H7 (cell line): Measurements from ENCODE around the gene PSPN. TPM values are rescaled to one million over a fixed set of nuclear protein-coding genes. Genes with fewer than 3 reads are reported as not detected.
A peak's percentile ranks its signal among the peaks of the same experiment; 100 is the strongest.
"Not testable (repeated sequence)": the region's sequence is repeated elsewhere in the genome, so short reads cannot be mapped to it uniquely, and the experiment has no call there.

Source experiments
- DNase-seq: peaks from one replicate; pipeline ENCODE4 v3.0.0; 2012
- H3K27me3 ChIP-seq: 2 replicates; pipeline ENCODE4 v1.6.0; 2011; ENCODE audit warnings: mild to moderate bottlenecking, low read length; ENCODE audit not compliant: control insufficient read depth, insufficient read depth
- H3K36me3 ChIP-seq: replicated peaks from 2 replicates; pipeline ENCODE4 v1.5.1; 2011; ENCODE audit warnings: low read length; ENCODE audit not compliant: control insufficient read depth, insufficient read depth
- H3K4me3 ChIP-seq: 2 replicates; pipeline ENCODE4 v1.5.1; 2011; ENCODE audit warnings: low read depth, mild to moderate bottlenecking, control low read depth, low read length, moderate library complexity; ENCODE audit not compliant: insufficient read depth
- total RNA-seq: library from RNA; depleted of rRNA; stranded (reverse); fragments of >200 nt; shearing (Covaris generic); gene quantifications from 2 replicates; pipeline ENCODE4 v1.2.3, GENCODE V29; 2014

Gene PSPN
- total RNA-seq, 1 experiment from 2014 or later, result 1.4 TPM

- peak; percentile 95 for DNase-seq
- Histone ChIP-seq H3K27me3 (no peaks in the 10 kb centered on the region), H3K36me3 (0 out of 2 replicates have a peak, but pooled peaks cover 3% of the 10 kb centered on the region), H3K4me3 (peak within 1 kb of the TSS; percentile 95)
Observed at GRCh38 chr19:6372594-6373095, 3.1 kb downstream of the PSPN start, which contains the start of gene ALKBH7. Gene ALKBH7, plus strand, starts transcription at chr19:6372794. Its CDS starts 27 bp downstream, at chr19:6372821.

DNA sequence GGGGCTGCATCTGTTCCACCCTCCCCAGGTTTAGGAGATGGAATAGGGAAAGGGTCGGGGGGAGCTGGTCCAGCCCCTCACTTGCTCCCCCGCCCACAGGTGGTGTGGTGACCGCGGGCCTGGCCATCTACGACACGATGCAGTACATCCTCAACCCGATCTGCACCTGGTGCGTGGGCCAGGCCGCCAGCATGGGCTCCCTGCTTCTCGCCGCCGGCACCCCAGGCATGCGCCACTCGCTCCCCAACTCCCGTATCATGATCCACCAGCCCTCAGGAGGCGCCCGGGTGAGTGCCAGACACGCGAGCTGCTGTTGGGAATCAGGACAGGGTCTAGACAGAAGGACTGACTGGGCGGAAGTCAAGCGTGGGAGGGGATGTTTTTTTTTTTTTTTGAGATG lies 11.4 kb downstream of the PSPN start:
- no peak overlapping the region for H3K4me3 ChIP-seq
- no peaks in the 10 kb centered on the region for H3K27me3 ChIP-seq
- H3K36me3 ChIP-seq, result peaks cover 18% of the 10 kb centered on the region
- DNase-seq, result no peak

DNA sequence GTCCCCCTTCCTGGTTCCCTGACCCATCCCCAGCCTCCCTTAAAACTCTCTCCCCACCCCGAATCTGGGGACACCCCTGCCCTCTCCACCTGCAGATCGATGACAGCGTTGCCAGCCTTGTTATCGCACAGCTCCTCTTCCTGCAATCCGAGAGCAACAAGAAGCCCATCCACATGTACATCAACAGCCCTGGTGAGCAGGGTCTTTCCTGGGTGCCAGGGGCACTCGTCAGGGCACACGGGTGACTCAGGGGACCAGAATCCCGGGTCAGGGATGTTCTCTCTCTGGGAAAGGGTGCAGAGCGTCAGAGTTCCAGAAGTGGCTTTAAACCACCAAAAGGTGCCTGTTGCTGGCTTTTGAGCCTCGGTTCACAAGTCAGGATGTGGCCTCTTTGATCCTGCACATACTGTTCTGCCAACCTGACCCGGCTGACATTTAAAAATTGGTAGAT lies 13.4 kb downstream of the PSPN start:
- H3K36me3 ChIP-seq, result peaks cover 15% of the 10 kb centered on the region
- peak overlapping the region; percentile 83 for H3K4me3 ChIP-seq
- DNase-seq, result no peak
- no peaks in the 10 kb centered on the region for H3K27me3 ChIP-seq

DNA sequence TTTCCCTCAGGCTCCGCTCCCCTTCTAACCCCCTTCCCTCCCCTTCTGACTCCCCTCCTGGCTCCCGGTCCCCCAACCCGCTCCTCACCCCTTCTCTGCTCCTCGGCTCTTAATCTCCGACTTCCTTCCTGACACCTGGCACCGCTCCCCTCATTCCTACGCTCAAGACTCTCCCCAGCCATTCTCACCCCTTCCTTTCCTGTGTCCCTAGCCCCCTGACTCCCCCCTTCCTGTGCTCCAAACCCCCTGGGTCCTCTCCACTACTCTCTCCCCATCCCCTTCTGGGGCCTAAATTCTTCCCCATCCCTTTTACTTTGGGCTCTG lies 13.7 kb downstream of the PSPN start:
- H3K36me3 ChIP-seq, result peaks cover 15% of the 10 kb centered on the region
- H3K4me3 ChIP-seq, result peak overlapping the region; percentile 83
- no peaks in the 10 kb centered on the region for H3K27me3 ChIP-seq
- DNase-seq, result no peak

DNA sequence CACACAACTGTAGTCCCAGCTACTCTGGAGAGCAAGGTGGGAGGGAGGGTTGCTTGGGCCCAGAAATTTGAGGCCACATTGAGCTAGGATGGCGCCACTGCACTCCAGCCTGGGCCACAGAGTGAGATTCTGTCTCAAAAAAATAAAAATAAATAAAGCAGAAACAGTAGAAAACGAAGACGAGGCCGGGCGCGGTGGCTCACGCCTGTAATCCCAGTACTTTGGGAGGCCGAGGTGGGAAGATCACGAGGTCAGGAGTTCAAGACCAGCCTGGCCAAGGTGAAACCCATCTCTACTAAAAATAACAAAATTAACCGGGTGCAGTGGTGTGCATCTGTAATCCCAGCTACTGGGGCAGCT lies 14.9 kb downstream of the PSPN start:
- not testable (repeated sequence) for DNase-seq, H3K27me3 ChIP-seq, H3K36me3 ChIP-seq
- peak overlapping the region; percentile 20; the same call in 1 of the 2 replicates for H3K4me3 ChIP-seq

DNA sequence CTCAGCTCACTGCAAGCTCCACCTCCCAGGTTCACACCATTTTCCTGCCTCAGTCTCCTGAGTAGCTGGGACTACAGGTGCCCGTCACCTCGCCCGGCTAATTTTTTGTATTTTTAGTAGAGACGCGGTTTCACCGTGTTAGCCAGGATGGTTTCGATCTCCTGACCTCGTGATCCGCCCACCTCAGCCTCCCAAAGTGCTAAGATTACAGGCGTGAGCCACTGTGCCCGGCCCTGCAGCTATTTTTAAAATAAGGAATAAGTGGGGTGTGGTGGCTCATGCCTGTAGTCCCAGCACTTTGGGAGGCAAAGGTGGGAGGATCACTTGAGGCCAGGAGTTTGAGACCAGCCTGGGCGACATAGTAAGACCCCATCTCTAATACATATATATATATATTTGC lies 15.3 kb downstream of the PSPN start:
- not testable (repeated sequence) for DNase-seq, H3K36me3 ChIP-seq, H3K4me3 ChIP-seq, H3K27me3 ChIP-seq

DNA sequence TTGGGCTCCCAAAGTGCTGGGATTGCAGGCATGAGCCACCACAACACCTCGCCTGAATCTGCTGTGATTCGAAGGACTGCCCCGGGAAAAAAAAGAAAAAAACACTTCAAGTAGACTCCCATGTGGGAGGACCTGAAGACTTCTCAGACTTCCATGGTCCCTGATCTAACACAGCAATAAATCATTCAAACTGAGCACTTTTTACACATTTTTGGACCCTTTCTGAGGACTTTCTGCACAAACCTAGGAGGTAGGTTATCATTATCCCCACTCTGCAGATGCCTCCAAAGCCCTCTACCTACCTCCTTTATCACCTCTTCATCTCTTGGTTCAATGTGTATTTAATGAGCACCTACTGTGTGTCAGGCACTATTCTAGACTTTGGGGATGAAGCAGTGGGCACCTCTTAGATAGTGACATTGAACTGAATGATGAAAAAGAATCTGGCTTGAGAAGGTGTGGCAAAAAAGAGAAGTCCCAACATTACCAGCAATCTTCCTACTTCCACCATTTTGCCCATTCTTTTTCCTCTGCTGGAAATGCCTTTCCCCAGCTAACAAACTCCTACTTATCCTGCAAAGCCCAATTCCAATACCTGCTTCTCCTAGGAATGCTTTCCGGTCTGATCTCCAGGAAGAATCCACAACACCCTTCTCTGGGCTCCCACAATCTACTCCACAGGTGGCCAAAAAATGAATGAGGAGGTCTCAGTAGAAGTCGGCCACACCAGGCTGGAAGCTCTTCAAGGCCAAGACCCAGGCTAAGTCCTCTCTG lies 16.0 kb downstream of the PSPN start:
- no peak for DNase-seq
- Histone ChIP-seq H3K27me3 (no peaks in the 10 kb centered on the region), H3K36me3 (peaks cover 2% of the 10 kb centered on the region), H3K4me3 (no peak overlapping the region)

DNA sequence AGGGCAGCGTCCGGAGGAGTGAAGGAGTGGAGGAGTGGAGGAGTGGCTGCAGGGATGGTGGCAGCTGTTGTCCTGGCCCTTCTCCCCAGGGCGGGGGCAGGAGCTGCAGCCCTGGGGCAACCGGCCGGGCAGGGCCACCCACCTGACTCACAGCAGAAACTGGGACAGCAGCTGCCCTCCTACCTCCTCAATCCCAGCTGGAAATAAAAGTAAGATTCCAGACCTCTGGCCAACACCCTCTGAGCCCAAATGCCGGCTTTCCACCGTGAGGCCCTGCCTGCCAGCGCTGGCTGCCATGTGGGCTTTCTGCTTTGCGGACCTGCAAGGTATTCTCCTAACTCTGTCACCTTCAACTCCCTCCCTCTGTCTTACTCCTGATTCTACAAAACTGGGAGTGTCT lies 17.7 kb downstream of the PSPN start:
- peak; percentile 41 for DNase-seq

DNA sequence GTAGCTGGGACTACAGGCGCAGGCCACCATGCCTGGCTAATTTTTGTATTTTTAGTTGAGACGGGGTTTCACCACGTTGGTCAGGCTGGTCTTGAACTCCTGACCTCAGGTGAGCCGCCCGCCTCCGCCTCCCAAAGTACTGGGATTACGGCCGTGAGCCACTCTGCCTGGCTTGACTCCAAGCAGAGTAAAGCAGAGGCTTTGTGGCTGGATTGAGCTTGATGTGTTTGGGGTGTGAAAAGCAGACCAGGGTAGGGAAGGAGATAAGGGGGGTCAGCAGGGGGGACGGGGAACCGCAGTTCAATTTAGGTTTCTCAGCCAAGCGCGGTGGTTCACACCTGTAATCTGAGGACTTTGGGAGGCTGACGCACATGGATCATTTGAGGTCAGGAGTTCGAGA lies 18.6 kb downstream of the PSPN start:
- Histone ChIP-seq H3K4me3 (no peak overlapping the region), H3K36me3 (no peaks in the 10 kb centered on the region), H3K27me3 (no peaks in the 10 kb centered on the region)
- no peak for DNase-seq

More for the DNA sequence above, 17.7 kb downstream of the PSPN start:
- H3K36me3 ChIP-seq, result no peaks in the 10 kb centered on the region
- H3K27me3 ChIP-seq, result no peaks in the 10 kb centered on the region
- H3K4me3 ChIP-seq, result no peak overlapping the region

DNA sequence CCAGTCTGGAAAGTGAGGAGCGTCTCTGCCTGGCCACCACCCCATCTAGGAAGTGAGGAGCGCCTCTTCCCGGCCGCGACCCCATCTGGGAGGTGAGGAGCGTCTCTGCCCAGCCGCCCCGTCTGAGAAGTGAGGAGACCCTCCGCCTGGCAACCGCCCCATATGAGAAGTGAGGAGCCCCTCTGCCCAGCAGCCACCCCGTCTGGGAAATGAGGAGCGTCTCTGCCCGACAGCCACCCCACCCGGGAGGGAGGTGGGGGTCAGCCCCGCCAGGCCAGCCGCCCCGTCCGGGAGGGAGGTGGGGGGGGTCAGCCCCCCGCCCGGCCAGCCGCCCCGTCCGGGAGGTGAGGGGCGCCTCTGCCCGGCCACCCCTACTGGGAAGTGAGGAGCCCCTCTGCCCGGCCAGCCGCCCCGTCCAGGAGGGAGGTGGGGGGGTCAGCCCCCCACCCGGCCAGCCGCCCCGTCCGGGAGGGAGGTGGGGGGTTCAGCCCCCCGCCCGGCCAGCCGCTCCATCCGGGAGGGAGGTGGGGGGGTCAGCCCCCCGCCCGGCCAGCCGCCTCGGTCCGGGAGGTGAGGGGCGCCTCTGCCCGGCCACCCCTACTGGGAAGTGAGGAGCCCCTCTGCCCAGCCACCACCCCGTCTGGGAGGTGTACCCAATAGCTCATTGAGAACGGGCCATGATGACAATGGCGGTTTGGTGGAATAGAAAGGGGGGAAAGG lies 20.3 kb downstream of the PSPN start:
- H3K36me3 ChIP-seq, DNase-seq, H3K4me3 ChIP-seq, H3K27me3 ChIP-seq: not testable (repeated sequence)

GRCh38 chr19:6354098-6354674 lies 21.5 kb downstream of the PSPN start:
- H3K36me3 ChIP-seq, result no peaks in the 10 kb centered on the region
- H3K27me3 ChIP-seq, result peaks cover 2% of the 10 kb centered on the region; the same call in 1 of the 2 replicates
- DNase-seq, result peak; percentile 57
- H3K4me3 ChIP-seq, result no peak overlapping the region

- Histone ChIP-seq H3K4me3 (no peak overlapping the region), H3K27me3 (peaks cover 2% of the 10 kb centered on the region; the same call in 1 of the 2 replicates), H3K36me3 (no peaks in the 10 kb centered on the region)
- DNase-seq, result no peak
Observed at GRCh38 chr19:6352381-6353165, 23.2 kb downstream of the PSPN start.

DNA sequence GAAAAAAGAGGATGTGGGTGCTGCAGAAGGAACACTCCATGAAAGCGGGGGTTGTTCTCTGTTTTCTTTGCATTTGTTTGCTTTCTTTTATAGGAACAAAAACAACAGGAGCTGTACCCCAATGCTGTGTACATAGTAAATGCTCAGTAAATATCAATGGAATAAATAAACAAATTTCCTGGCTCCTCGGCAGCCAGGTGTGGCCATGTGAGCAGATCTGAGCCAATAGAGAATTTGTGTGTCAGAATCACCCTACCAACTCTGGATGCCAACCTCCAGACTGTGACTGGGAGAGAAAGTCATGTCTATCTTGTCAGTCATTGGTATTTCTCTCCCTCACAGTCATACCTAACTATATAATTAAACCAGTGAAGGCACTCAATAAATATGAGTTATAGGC lies 25.0 kb downstream of the PSPN start:
- no peak for DNase-seq
- H3K4me3 ChIP-seq, result no peak overlapping the region
- H3K27me3 ChIP-seq, result peaks cover 2% of the 10 kb centered on the region; the same call in 1 of the 2 replicates
- no peaks in the 10 kb centered on the region for H3K36me3 ChIP-seq

GRCh38 chr19:6349271-6349670 lies 26.5 kb downstream of the PSPN start:
- not testable (repeated sequence) for DNase-seq, H3K4me3 ChIP-seq, H3K27me3 ChIP-seq, H3K36me3 ChIP-seq
